Thymus (tissue), 11 donors: ENCODE results near the gene MAGI1. TPM values are rescaled to one million over a fixed set of nuclear protein-coding genes. Genes with fewer than 3 reads are reported as not detected.

ENCODE experiments used
- DNase-seq, 9 donors: peaks; one replicate each; pipeline ENCODE4 v3.0.0-alpha.2; 2013; ENCODE audit warnings: low spot score in 9 of 9, low read depth in 6 of 9, missing footprints in 1 of 9
- H3K27ac ChIP-seq, 2 donors: one replicate each; pipeline ENCODE4 v1.5.1; 2013; ENCODE audit warnings: control low read depth in 1 of 2, low read depth in 1 of 2, low read length in 1 of 2, mild to moderate bottlenecking in 1 of 2, moderate library complexity in 1 of 2
- H3K27me3 ChIP-seq, 2 donors: one replicate each; pipeline ENCODE4 v1.5.1; 2013; ENCODE audit warnings: low read length in 1 of 2; ENCODE audit not compliant: control insufficient read depth in 2 of 2, insufficient read depth in 1 of 2
- H3K36me3 ChIP-seq, 2 donors: one replicate each; pipeline ENCODE4 v1.5.1; 2013; ENCODE audit warnings: low read length in 1 of 2, mild to moderate bottlenecking in 1 of 2, moderate library complexity in 1 of 2; ENCODE audit not compliant: control insufficient read depth in 2 of 2, insufficient read depth in 2 of 2
- H3K4me1 ChIP-seq, 2 donors: one replicate each; pipeline ENCODE4 v1.5.1; 2013; ENCODE audit warnings: low read length in 2 of 2; ENCODE audit not compliant: control insufficient read depth in 2 of 2, insufficient read depth in 2 of 2
- H3K4me3 ChIP-seq, 2 donors: one replicate each; pipeline ENCODE4 v1.5.1; 2013; ENCODE audit warnings: low read length in 2 of 2, control low read depth in 1 of 2, mild to moderate bottlenecking in 1 of 2
- H3K9me3 ChIP-seq, 2 donors: one replicate each; pipeline ENCODE4 v1.5.1; 2013; ENCODE audit warnings: low read length in 1 of 2, mild to moderate bottlenecking in 1 of 2; ENCODE audit not compliant: control insufficient read depth in 2 of 2, insufficient read depth in 1 of 2
- WGBS: extraction: QIAGEN DNeasy Blood & Tissue Kit; methylation state at CpG from one replicate; pipeline ENCODE4 v1.1.7; 2013; 5-methylcytosine and 5-hydroxymethylcytosine counted together
- polyA plus RNA-seq: library from polyadenylated mRNA; stranded (reverse); fragments of 200-250 nt; gene quantifications from one replicate; pipeline ENCODE4 v1.2.3, GENCODE V29; 2013
- total RNA-seq: library from RNA; stranded (reverse); fragments of 120-200 nt; gene quantifications from one replicate; pipeline ENCODE4 v1.2.4, GENCODE V29; 2013
- donor health status: healthy.

Gene MAGI1
- total and polyA plus RNA-seq, 2 donors: 5.1 to 6.1 TPM

- no peak overlapping the region for H3K4me3 ChIP-seq
- no peaks in the 10 kb centered on the region for H3K27me3 ChIP-seq
- no peak overlapping the region for H3K27ac ChIP-seq
- H3K9me3 ChIP-seq: no peaks in the 10 kb centered on the region
- no peaks in the 10 kb centered on the region for H3K36me3 ChIP-seq
- WGBS: 94% methylated on average over 6 of the region's 6 CpGs
- DNase-seq: no peak
- H3K4me1 ChIP-seq: no peaks in the 10 kb centered on the region
Observed at GRCh38 chr3:65638301-65638700, 400.4 kb downstream of the MAGI1 start.

- H3K4me3 ChIP-seq: no peak overlapping the region
- H3K4me1 ChIP-seq: no peaks in the 10 kb centered on the region
- no peak for DNase-seq
- no peak overlapping the region for H3K27ac ChIP-seq
- H3K9me3 ChIP-seq: no peaks in the 10 kb centered on the region
- WGBS: 77% methylated on average over 3 of the region's 3 CpGs
- no peaks in the 10 kb centered on the region for H3K27me3 ChIP-seq
- H3K36me3 ChIP-seq: no peaks in the 10 kb centered on the region
Observed at GRCh38 chr3:65636326-65636725, 402.4 kb downstream of the MAGI1 start.

DNA sequence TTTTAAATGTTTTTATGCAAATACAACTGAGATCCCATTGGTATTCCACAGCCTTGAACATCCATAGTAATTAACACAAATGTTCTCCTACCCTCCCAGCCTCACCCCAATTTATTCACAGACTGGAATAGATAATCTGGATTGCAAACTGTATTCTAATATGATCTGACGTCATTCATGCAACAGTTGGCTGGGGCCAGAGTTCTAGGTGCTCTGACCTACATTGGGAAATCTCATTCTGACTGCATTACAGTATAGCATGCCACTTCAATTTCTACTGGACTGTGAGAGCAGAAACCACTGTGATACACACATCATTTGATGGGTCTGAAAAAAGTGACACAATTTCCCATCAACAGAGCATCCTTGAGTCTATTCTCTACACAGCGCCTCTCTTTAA lies 403.1 kb downstream of the MAGI1 start:
- no peaks in the 10 kb centered on the region for H3K4me1 ChIP-seq
- WGBS: 97% methylated on average over 2 of the region's 2 CpGs
- H3K4me3 ChIP-seq: no peak overlapping the region
- no peaks in the 10 kb centered on the region for H3K27me3 ChIP-seq
- no peak for DNase-seq
- H3K27ac ChIP-seq: no peak overlapping the region
- H3K9me3 ChIP-seq: no peaks in the 10 kb centered on the region
- no peaks in the 10 kb centered on the region for H3K36me3 ChIP-seq

- no peaks in the 10 kb centered on the region for H3K36me3 ChIP-seq
- no peak overlapping the region for H3K27ac ChIP-seq
- no peaks in the 10 kb centered on the region for H3K4me1 ChIP-seq
- no peak overlapping the region for H3K4me3 ChIP-seq
- 78% methylated on average over 7 of the region's 7 CpGs for WGBS
- H3K27me3 ChIP-seq: no peaks in the 10 kb centered on the region
- H3K9me3 ChIP-seq: no peaks in the 10 kb centered on the region
- DNase-seq: no peak
Observed at GRCh38 chr3:65633018-65633638, 405.6 kb downstream of the MAGI1 start.

DNA sequence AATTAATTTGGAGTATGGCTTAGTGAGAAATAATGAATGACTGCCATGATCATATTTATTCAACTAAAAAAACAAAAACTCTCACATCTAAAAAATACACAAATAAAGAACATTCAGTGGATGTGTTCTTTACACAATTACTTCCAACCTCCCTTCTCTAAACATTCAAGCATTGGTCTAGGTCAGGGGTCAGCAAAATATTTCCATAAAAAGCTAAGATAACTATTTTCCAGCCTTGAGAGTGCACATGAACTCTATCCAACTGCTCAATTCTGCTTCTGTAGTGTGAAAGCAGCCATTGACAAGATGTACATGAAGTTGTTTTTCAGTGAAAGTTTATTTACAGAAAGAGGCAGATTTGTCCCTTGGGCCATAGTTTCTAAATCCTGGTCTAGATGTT lies 406.3 kb downstream of the MAGI1 start:
- H3K36me3 ChIP-seq: no peaks in the 10 kb centered on the region
- H3K4me3 ChIP-seq: no peak overlapping the region
- no peaks in the 10 kb centered on the region for H3K4me1 ChIP-seq
- no peaks in the 10 kb centered on the region for H3K9me3 ChIP-seq
- H3K27me3 ChIP-seq: no peaks in the 10 kb centered on the region
- no peak overlapping the region for H3K27ac ChIP-seq
- no peak for DNase-seq

- Histone ChIP-seq H3K4me1 (no peaks in the 10 kb centered on the region), H3K27ac (no peak overlapping the region), H3K27me3 (no peaks in the 10 kb centered on the region), H3K9me3 (no peaks in the 10 kb centered on the region), H3K4me3 (no peak overlapping the region), H3K36me3 (no peaks in the 10 kb centered on the region)
- DNase-seq: no peak
- 93% methylated on average over 2 of the region's 2 CpGs for WGBS
Observed at GRCh38 chr3:65628978-65629377, 409.7 kb downstream of the MAGI1 start.

GRCh38 chr3:65627062-65627461 lies 411.7 kb downstream of the MAGI1 start:
- WGBS: 95% methylated on average over 3 of the region's 3 CpGs
- Histone ChIP-seq H3K27me3 (no peaks in the 10 kb centered on the region), H3K9me3 (no peaks in the 10 kb centered on the region), H3K36me3 (no peaks in the 10 kb centered on the region), H3K4me1 (no peaks in the 10 kb centered on the region), H3K4me3 (no peak overlapping the region), H3K27ac (no peak overlapping the region)
- no peak for DNase-seq

- no peak for DNase-seq
- no peak overlapping the region for H3K4me3 ChIP-seq
- H3K4me1 ChIP-seq: no peaks in the 10 kb centered on the region
- no peaks in the 10 kb centered on the region for H3K36me3 ChIP-seq
- 58% methylated on average over 3 of the region's 3 CpGs for WGBS
- no peaks in the 10 kb centered on the region for H3K27me3 ChIP-seq
- H3K9me3 ChIP-seq: no peaks in the 10 kb centered on the region
- H3K27ac ChIP-seq: no peak overlapping the region
Observed at GRCh38 chr3:65625305-65625704, 413.4 kb downstream of the MAGI1 start.

GRCh38 chr3:65623362-65623761 lies 415.4 kb downstream of the MAGI1 start:
- Histone ChIP-seq H3K9me3 (no peaks in the 10 kb centered on the region), H3K27ac (no peak overlapping the region), H3K36me3 (no peaks in the 10 kb centered on the region), H3K4me1 (no peaks in the 10 kb centered on the region), H3K4me3 (no peak overlapping the region), H3K27me3 (no peaks in the 10 kb centered on the region)
- WGBS: 87% methylated on average over 1 of the region's 1 CpG
- no peak for DNase-seq

GRCh38 chr3:65619888-65620287 lies 418.8 kb downstream of the MAGI1 start:
- 14% methylated on average over 1 of the region's 1 CpG for WGBS
- no peak for DNase-seq
- no peak overlapping the region for H3K4me3 ChIP-seq
- no peaks in the 10 kb centered on the region for H3K9me3 ChIP-seq
- H3K4me1 ChIP-seq: no peaks in the 10 kb centered on the region
- no peaks in the 10 kb centered on the region for H3K27me3 ChIP-seq
- no peak overlapping the region for H3K27ac ChIP-seq
- no peaks in the 10 kb centered on the region for H3K36me3 ChIP-seq
